HG03064 (cell line): ENCODE results near the gene HORMAD2.

Experiments used
- ATAC-seq: cut with Tn5 transposase; IDR thresholded peaks from one replicate; pipeline ENCODE4 v1.9.1; 2021; ENCODE audit warnings: low read depth; ENCODE audit not compliant: unreplicated experiment

The HORMAD2 gene

GRCh38 chr22:30159561-30160353, 79.5 kb downstream of the HORMAD2 start:
- no peak for ATAC-seq

GRCh38 chr22:30161051-30161469, 80.8 kb downstream of the HORMAD2 start:
- ATAC-seq = no peak

GRCh38 chr22:30167296-30167695, 87.0 kb downstream of the HORMAD2 start:
- no peak for ATAC-seq

GRCh38 chr22:30167734-30168133, 87.5 kb downstream of the HORMAD2 start:
- no peak for ATAC-seq

- no peak for ATAC-seq
Measured at GRCh38 chr22:30169002-30169401, 88.7 kb downstream of the HORMAD2 start.

DNA sequence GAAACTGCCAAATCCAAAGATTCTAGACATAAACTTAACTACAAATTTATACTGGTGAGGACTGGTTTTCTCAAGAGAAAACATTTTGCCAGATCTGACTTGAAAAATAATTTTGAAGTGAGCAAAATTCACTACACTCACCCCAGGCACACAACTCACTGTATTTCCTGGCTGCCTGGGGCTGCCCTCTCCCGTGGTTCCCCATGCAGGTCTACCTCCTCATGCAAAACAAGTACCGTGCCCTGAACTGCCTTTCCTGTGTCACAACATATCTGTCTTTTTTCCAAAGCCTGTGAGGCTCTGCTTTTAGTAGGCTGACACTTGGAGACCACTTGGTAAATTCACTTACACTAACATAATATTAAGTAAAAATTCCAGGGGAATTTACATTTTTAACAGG, 89.9 kb downstream of the HORMAD2 start:
- ATAC-seq = no peak

DNA sequence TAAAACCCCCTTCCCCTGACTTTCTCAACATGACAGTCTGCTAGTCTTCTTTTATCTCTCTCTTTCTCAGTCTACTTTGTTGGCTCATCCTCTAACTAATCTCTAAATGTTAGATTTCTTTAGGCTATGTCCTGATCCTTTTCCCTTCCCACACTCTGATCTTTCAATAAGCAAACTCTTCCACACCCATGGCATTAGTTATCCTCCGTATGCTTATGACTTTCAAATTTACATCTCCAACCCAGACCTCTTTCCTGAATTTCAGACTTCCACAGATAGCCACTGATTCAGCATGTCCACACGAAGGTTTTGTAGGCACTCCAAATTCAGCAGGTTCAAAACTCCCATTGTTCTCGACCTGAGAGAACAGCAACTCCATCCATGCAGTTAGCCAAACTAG, 90.7 kb downstream of the HORMAD2 start:
- no peak for ATAC-seq

GRCh38 chr22:30175690-30176288, 95.5 kb downstream of the HORMAD2 start:
- ATAC-seq = no peak

DNA sequence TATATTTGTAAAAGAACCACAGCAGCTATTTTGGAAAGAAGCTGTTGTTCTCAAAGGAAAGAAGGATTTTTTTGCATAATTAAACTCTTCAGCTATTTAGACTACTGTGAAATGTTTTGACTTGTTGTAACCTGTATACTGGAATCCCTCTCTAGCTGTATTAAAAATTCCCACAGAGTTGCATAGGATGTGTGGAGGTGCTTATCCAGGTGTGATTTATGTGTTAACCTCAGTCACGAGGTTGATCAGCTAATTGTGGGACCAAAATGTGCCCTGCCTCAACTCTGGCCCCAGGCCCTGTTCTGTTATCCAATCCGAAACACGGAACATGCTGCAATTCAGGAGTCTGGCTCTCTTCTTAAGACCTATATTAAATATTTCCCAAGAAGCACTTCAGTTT, 96.2 kb downstream of the HORMAD2 start:
- no peak for ATAC-seq

DNA sequence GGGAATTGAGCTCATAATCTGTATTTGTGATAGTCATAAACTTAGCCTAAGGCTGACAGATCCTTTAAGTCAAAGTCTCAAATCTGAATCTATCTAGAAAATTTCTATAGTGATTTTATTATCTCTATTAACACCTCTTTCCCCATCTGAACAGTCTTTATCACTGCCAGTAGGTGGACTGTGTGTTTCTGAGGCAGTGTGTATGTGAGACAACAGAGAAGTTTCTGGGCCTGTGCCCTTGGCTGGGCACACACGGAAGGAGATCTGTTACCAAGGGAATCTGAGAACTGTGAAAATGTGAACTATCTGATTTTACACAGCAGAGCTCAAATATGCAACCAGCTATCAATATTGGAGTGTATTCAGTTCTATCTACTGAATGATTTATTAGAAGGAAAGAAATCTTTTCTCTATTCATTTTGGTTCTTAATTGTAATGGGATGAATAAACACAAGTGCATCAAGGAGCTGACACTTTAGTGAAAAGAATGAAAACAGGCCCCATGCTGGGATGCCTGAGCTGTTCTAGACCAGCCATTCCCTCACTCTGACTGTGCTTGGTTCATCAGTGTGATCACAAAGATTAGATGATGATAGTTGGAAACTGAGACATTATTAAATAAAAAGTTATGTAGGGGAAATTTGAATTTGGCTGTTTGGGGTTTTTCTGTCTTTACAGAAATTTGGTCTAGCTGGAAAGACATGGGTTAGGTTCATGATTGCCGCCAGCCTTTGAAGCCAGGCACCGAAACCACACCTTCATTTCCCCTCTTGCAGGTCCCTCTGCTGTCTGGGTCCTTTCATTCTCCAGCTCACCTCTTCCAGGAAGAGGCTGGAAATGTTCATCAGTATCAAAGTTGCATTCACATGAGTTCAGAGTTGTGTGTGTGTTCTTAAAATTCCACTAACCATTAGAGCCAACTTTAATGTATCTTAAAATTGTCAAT, 98.2 kb downstream of the HORMAD2 start:
- ATAC-seq = no peak

- no peak for ATAC-seq
Measured at GRCh38 chr22:30180616-30181015, 100.4 kb downstream of the HORMAD2 start.

GRCh38 chr22:30181459-30182349, 101.4 kb downstream of the HORMAD2 start:
- ATAC-seq = no peak

DNA sequence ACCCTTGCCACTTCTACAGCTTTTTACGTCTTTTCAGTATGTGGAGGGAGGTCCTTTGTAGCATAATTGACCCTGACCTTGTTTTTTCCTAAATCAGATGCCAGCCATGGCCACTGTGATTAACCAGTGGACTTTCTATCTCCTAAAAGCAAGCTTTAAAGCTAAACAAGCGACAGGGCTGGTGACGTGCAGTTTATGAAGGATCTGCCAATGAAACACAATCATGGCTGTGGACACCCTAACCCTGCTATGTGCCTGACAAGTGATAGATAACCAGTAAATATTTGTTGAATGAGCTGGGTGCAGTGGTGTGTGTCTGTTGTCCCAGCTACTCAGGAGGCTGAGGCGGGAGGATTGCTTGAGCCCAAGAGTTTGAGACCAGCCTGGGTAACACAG, 102.1 kb downstream of the HORMAD2 start:
- no peak for ATAC-seq

GRCh38 chr22:30182815-30183214, 102.6 kb downstream of the HORMAD2 start:
- ATAC-seq = no peak

- no peak for ATAC-seq
Measured at GRCh38 chr22:30183271-30183670, 103.0 kb downstream of the HORMAD2 start.

GRCh38 chr22:30183861-30184278, 103.6 kb downstream of the HORMAD2 start:
- no peak for ATAC-seq

DNA sequence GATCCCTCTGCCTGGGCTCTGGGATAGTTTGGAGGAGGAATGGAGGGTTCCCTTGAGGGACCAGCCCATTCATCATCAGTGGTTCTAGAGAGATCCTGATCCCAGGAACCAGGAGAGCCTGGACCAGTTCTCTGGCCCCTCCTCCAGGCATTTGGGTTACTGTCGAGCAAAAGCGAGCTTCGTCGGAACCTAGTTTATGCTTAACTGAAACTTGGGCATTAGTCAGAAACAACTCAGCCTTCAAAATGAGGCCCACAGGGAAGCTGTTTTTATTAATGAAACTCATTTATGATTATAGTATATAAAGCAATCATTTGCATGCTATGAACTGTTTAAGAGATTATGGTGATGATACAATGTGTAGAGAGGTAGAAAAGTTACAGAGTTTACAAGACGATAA, 104.9 kb downstream of the HORMAD2 start:
- no peak for ATAC-seq

DNA sequence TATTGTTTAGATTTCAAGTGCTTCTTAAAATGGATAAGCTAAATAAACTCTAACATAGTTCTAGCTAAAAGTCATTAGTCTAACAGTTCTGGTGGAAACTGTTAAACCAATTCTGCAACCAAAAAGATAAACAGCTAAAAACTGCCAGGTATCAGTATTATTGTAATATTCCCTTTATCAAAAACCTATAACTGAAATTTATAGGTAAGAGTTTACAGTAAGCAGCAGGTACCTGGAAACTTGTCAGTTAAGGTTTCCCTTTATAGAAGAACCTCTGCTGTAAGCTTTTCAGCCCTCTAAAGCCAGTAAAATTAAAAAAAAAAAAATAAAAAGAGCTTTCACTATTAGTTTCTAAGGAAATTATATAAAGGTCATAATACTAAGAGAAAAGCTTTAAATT, 105.3 kb downstream of the HORMAD2 start:
- ATAC-seq = no peak

- ATAC-seq = no peak
Measured at GRCh38 chr22:30186041-30186440, 105.8 kb downstream of the HORMAD2 start.

DNA sequence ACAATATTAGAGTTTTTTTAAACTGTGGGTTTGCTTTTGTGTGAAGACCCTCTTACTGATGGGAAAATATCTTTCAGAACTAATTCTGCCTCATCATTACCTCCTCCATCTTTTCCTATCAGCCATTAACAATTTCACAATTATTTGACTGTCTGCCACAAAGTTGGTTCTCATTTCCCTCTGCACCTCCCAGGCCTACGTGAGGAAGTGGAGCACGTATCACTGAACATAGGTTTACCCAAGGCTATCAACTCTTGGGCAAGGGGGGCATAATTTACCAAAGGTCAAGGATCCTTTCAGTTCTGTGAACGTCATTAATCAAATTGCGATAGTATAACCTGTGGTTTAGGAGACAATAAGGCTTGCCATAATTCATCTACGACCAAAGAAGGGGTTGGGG, 106.2 kb downstream of the HORMAD2 start:
- no peak for ATAC-seq
